HCT116 (cell line): ENCODE data around the gene HSD17B1.

Experiments
- CTCF ChIP-seq, 3 experiments: fragments of 200-600 bp in 1 of 3; sonication (generic) in 1 of 3; IDR thresholded peaks in 2 of 3; conservative IDR thresholded peaks in 1 of 3; 2 replicates each; pipeline ENCODE4 v1.5.1; 2012 to 2017; ENCODE audit warnings: low read depth in 2 of 3, low read length in 2 of 3, antibody characterized with exemption in 1 of 3, borderline replicate concordance in 1 of 3, control low read depth in 1 of 3, mild to moderate bottlenecking in 1 of 3, mixed read lengths in 1 of 3, mixed run types in 1 of 3, moderate library complexity in 1 of 3; ENCODE audit not compliant: insufficient read depth in 1 of 3
- ELF1 ChIP-seq: IDR thresholded peaks from 2 replicates; pipeline ENCODE4 v1.6.1; 2012; ENCODE audit warnings: low read depth, borderline replicate concordance
- EZH2 ChIP-seq: fragments of 200-600 bp; sonication (generic); IDR thresholded peaks from 2 replicates; pipeline ENCODE4 v1.6.1; 2017; ENCODE audit warnings: antibody characterized with exemption, mixed run types
- POLR2A ChIP-seq: IDR thresholded peaks from 2 replicates; pipeline ENCODE4 v1.7.0; 2011; ENCODE audit warnings: borderline replicate concordance; ENCODE audit not compliant: insufficient read depth, insufficient read length; ENCODE audit errors: extremely low read depth
- POLR2AphosphoS5 ChIP-seq: IDR thresholded peaks from 2 replicates; pipeline ENCODE4 v1.6.1; 2011; ENCODE audit warnings: mild to moderate bottlenecking, low read depth, low read length, moderate library complexity
- RAD21 ChIP-seq: IDR thresholded peaks from 2 replicates; pipeline ENCODE4 v1.6.1; 2012; ENCODE audit warnings: low read depth, mild to moderate bottlenecking
- REST ChIP-seq: IDR thresholded peaks from 2 replicates; pipeline ENCODE4 v1.6.1; 2012; ENCODE audit warnings: low read depth
- TCF7L2 ChIP-seq: IDR thresholded peaks from 2 replicates; pipeline ENCODE4 v1.7.0; 2011; ENCODE audit warnings: borderline replicate concordance, inconsistent platforms; ENCODE audit not compliant: insufficient read depth, insufficient read length; ENCODE audit errors: extremely low read depth
- ZBTB33 ChIP-seq: IDR thresholded peaks from 2 replicates; pipeline ENCODE4 v1.6.1; 2011; ENCODE audit warnings: mild to moderate bottlenecking, low read length, moderate library complexity; ENCODE audit not compliant: insufficient replicate concordance; ENCODE audit errors: extremely low read depth

GRCh38 chr17:42537826-42538451, 14.8 kb upstream of the HSD17B1 start:
- TF ChIP-seq EZH2 (no peak), REST (no peak), CTCF (IDR thresholded peaks at IDR 0.05 in 2 of 3, conservative IDR thresholded peaks at IDR 0.05 in 1 of 3; ENCODE audit: borderline replicate concordance in 1 of 3, insufficient read depth in 1 of 3, low read depth in 2 of 3, low read length in 2 of 3) (no peak), POLR2AphosphoS5 (no peak), POLR2A (no peak), RAD21 (no peak), TCF7L2 (no peak), ZBTB33 (no peak), ELF1 (no peak)
